ENCODE data around the gene ADSS2. TPM values are rescaled to one million over a fixed set of nuclear protein-coding genes. Genes with fewer than 3 reads are reported as not detected.

Gene ADSS2
- total RNA-seq, 2 donors from 2014 or later = 7.9 to 9.6 TPM

GRCh38 chr1:244442850-244443249 lies 8.9 kb downstream of the ADSS2 start:
- Histone ChIP-seq H3K9me3 (no peaks in the 10 kb centered on the region), H3K36me3 (no peaks in the 10 kb centered on the region), H3K4me1 (peaks cover 0 to 16% of the 10 kb centered on the region in 2 donors), H3K27ac (no peak overlapping the region), H3K4me3 (no peak overlapping the region), H3K27me3 (no peaks in the 10 kb centered on the region)
- DNase-seq (ENCODE audit: low spot score) = no peak
- no peak for TF ChIP-seq CTCF (IDR thresholded peaks at IDR 0.05)

- no peaks in the 10 kb centered on the region for H3K4me1 ChIP-seq
- H3K4me3 ChIP-seq = no peak overlapping the region
- no peaks in the 10 kb centered on the region for H3K27me3 ChIP-seq
- no peak for DNase-seq (ENCODE audit: low spot score)
- H3K27ac ChIP-seq = no peak overlapping the region
- peaks cover 3% of the 10 kb centered on the region for H3K36me3 ChIP-seq
- no peaks in the 10 kb centered on the region for H3K9me3 ChIP-seq
- no peak for TF ChIP-seq CTCF (IDR thresholded peaks at IDR 0.05)
Measured at GRCh38 chr1:244439391-244440032, 12.2 kb downstream of the ADSS2 start.

- Histone ChIP-seq H3K4me1 (no peaks in the 10 kb centered on the region), H3K4me3 (no peak overlapping the region), H3K36me3 (peaks cover 5% of the 10 kb centered on the region), H3K9me3 (no peaks in the 10 kb centered on the region), H3K27me3 (no peaks in the 10 kb centered on the region), H3K27ac (no peak overlapping the region)
- TF ChIP-seq CTCF (IDR thresholded peaks at IDR 0.05) = no peak
- no peak for DNase-seq (ENCODE audit: low spot score)
Measured at GRCh38 chr1:244437086-244437468, 14.6 kb downstream of the ADSS2 start.

GRCh38 chr1:244436336-244437085 lies 15.2 kb downstream of the ADSS2 start:
- DNase-seq (ENCODE audit: low spot score) = no peak
- H3K9me3 ChIP-seq = no peaks in the 10 kb centered on the region
- no peak for TF ChIP-seq CTCF (IDR thresholded peaks at IDR 0.05)
- no peak overlapping the region for H3K4me3 ChIP-seq
- no peaks in the 10 kb centered on the region for H3K27me3 ChIP-seq
- no peaks in the 10 kb centered on the region for H3K4me1 ChIP-seq
- H3K36me3 ChIP-seq = peaks cover 9% of the 10 kb centered on the region
- no peak overlapping the region for H3K27ac ChIP-seq

GRCh38 chr1:244435562-244436205 lies 16.0 kb downstream of the ADSS2 start:
- no peaks in the 10 kb centered on the region for H3K9me3 ChIP-seq
- no peaks in the 10 kb centered on the region for H3K4me1 ChIP-seq
- H3K4me3 ChIP-seq = no peak overlapping the region
- TF ChIP-seq CTCF (IDR thresholded peaks at IDR 0.05) = no peak
- no peak overlapping the region for H3K27ac ChIP-seq
- peaks cover 11% of the 10 kb centered on the region for H3K36me3 ChIP-seq
- no peak for DNase-seq (ENCODE audit: low spot score)
- no peaks in the 10 kb centered on the region for H3K27me3 ChIP-seq

Measured in right atrium auricular region (tissue), 2 donors.